HG03039 (cell line): ENCODE measurements around the gene APOL1.

Experiments used
- ATAC-seq: cut with Tn5 transposase; IDR thresholded peaks from one replicate; pipeline ENCODE4 v1.9.1; 2021; ENCODE audit warnings: mild to moderate bottlenecking, moderate library complexity; ENCODE audit not compliant: unreplicated experiment

Gene APOL1

GRCh38 chr22:36305813-36306212 is 52.9 kb downstream of the APOL1 start:
- no peak for ATAC-seq

- ATAC-seq: no peak
These were observed 53.3 kb downstream of the APOL1 start for GRCh38 chr22:36306227-36306626.

GRCh38 chr22:36308880-36309279 is 55.9 kb downstream of the APOL1 start:
- no peak for ATAC-seq

GRCh38 chr22:36311386-36312085 is 58.6 kb downstream of the APOL1 start:
- no peak for ATAC-seq

- no peak for ATAC-seq
These were observed 62.4 kb downstream of the APOL1 start for GRCh38 chr22:36315325-36315724.

- ATAC-seq: no peak
These were observed 63.5 kb downstream of the APOL1 start for GRCh38 chr22:36316419-36316818.
